DOHH2 (cell line): ENCODE results near the gene PRKCQ.

Source experiments
- H3F3A ChIP-seq: fragments of 200-600 bp; sonication (generic), shearing (Covaris generic); 2 replicates; pipeline ENCODE4 v1.6.0; 2016; ENCODE audit warnings: antibody characterized with exemption, mild to moderate bottlenecking; ENCODE audit not compliant: control insufficient read depth, insufficient read depth
- H3K27ac ChIP-seq: fragments of 200-600 bp; sonication (generic); 2 replicates; pipeline ENCODE4 v1.5.1; 2014; ENCODE audit warnings: low read depth, mild to moderate bottlenecking, low read length, moderate library complexity
- H3K27me3 ChIP-seq: fragments of 200-600 bp; sonication (generic); 2 replicates; pipeline ENCODE4 v1.6.1; 2014; ENCODE audit warnings: mild to moderate bottlenecking, low read length, mixed read lengths; ENCODE audit not compliant: control insufficient read depth
- H3K36me3 ChIP-seq: fragments of 200-600 bp; sonication (generic); 2 replicates; pipeline ENCODE4 v1.6.1; 2014; ENCODE audit warnings: mild to moderate bottlenecking, low read length, moderate library complexity, mixed read lengths; ENCODE audit not compliant: control insufficient read depth
- H3K4me1 ChIP-seq: fragments of 200-600 bp; sonication (generic); 2 replicates; pipeline ENCODE4 v1.6.1; 2014; ENCODE audit warnings: mild to moderate bottlenecking, low read length, mixed read lengths; ENCODE audit not compliant: control insufficient read depth
- H3K4me2 ChIP-seq: fragments of 200-600 bp; sonication (generic); 2 replicates; pipeline ENCODE4 v1.6.0; 2014; ENCODE audit warnings: mild to moderate bottlenecking, low read length, moderate library complexity
- H3K4me3 ChIP-seq: fragments of 200-600 bp; sonication (generic); 2 replicates; pipeline ENCODE4 v1.5.1; 2014; ENCODE audit warnings: mild to moderate bottlenecking, low read length, mixed read lengths
- H3K79me2 ChIP-seq: fragments of 200-600 bp; sonication (generic); 2 replicates; pipeline ENCODE4 v1.6.1; 2014; ENCODE audit warnings: mild to moderate bottlenecking, low read length, mixed read lengths; ENCODE audit not compliant: control insufficient read depth
- H3K9me2 ChIP-seq: fragments of 200-600 bp; sonication (generic); replicated peaks from 2 replicates; pipeline ENCODE4 v1.6.1; 2014; ENCODE audit warnings: mild to moderate bottlenecking, low read length, mixed read lengths; ENCODE audit not compliant: control insufficient read depth
- H3K9me3 ChIP-seq: fragments of 200-600 bp; sonication (generic); 2 replicates; pipeline ENCODE4 v1.6.1; 2014; ENCODE audit warnings: antibody characterized with exemption, low read length, mixed read lengths; ENCODE audit not compliant: control insufficient read depth, insufficient read depth
- H4K20me1 ChIP-seq: fragments of 200-600 bp; sonication (generic); 2 replicates; pipeline ENCODE4 v1.6.0; 2014; ENCODE audit warnings: low read depth, mild to moderate bottlenecking, antibody characterized with exemption, low read length, moderate library complexity; ENCODE audit not compliant: control insufficient read depth, insufficient read depth
- CTCF ChIP-seq: fragments of 200-600 bp; sonication (generic); IDR thresholded peaks from one replicate; pipeline ENCODE4 v1.5.1; 2014; ENCODE audit warnings: antibody characterized with exemption, mild to moderate bottlenecking, low read depth, low read length; ENCODE audit not compliant: poor library complexity, severe bottlenecking
- EZH2phosphoT487 ChIP-seq: fragments of 200-600 bp; sonication (generic); IDR thresholded peaks from 2 replicates; pipeline ENCODE4 v1.6.1; 2017; ENCODE audit warnings: borderline replicate concordance, mild to moderate bottlenecking, antibody characterized with exemption, low read length, moderate library complexity, mixed read lengths

PRKCQ gene

GRCh38 chr10:6384847-6385246 is 195.2 kb downstream of the PRKCQ start:
- H3K27me3 ChIP-seq: no peaks in the 10 kb centered on the region
- peaks cover 21% of the 10 kb centered on the region for H3K9me3 ChIP-seq
- no peak overlapping the region for H3K4me2 ChIP-seq
- no peaks in the 10 kb centered on the region for H3F3A ChIP-seq
- no peak overlapping the region for H3K4me3 ChIP-seq
- H3K79me2 ChIP-seq: no peaks in the 10 kb centered on the region
- no peak overlapping the region for H3K27ac ChIP-seq
- H3K9me2 ChIP-seq: no peaks in the 10 kb centered on the region
- H3K4me1 ChIP-seq: peaks cover 19% of the 10 kb centered on the region
- H4K20me1 ChIP-seq: no peaks in the 10 kb centered on the region
- H3K36me3 ChIP-seq: no peaks in the 10 kb centered on the region
- TF ChIP-seq CTCF (no peak), EZH2phosphoT487 (no peak)

GRCh38 chr10:6384031-6384430 is 196.0 kb downstream of the PRKCQ start:
- H3K27me3 ChIP-seq: no peaks in the 10 kb centered on the region
- no peaks in the 10 kb centered on the region for H4K20me1 ChIP-seq
- no peak for TF ChIP-seq CTCF
- no peak for TF ChIP-seq EZH2phosphoT487
- H3K9me2 ChIP-seq: no peaks in the 10 kb centered on the region
- no peak overlapping the region for H3K4me2 ChIP-seq
- no peaks in the 10 kb centered on the region for H3K36me3 ChIP-seq
- no peaks in the 10 kb centered on the region for H3F3A ChIP-seq
- no peak overlapping the region for H3K27ac ChIP-seq
- H3K4me1 ChIP-seq: peaks cover 11% of the 10 kb centered on the region
- H3K9me3 ChIP-seq: peaks cover 28% of the 10 kb centered on the region
- no peaks in the 10 kb centered on the region for H3K79me2 ChIP-seq
- H3K4me3 ChIP-seq: no peak overlapping the region

GRCh38 chr10:6383096-6383812 is 196.8 kb downstream of the PRKCQ start:
- no peak overlapping the region for H3K27ac ChIP-seq
- H3K4me1 ChIP-seq: peaks cover 8% of the 10 kb centered on the region
- H3K9me2 ChIP-seq: no peaks in the 10 kb centered on the region
- H4K20me1 ChIP-seq: no peaks in the 10 kb centered on the region
- H3K4me2 ChIP-seq: no peak overlapping the region
- H3K36me3 ChIP-seq: no peaks in the 10 kb centered on the region
- no peaks in the 10 kb centered on the region for H3K27me3 ChIP-seq
- TF ChIP-seq CTCF (no peak), EZH2phosphoT487 (no peak)
- no peaks in the 10 kb centered on the region for H3K79me2 ChIP-seq
- peaks cover 33% of the 10 kb centered on the region for H3K9me3 ChIP-seq
- no peak overlapping the region for H3K4me3 ChIP-seq
- H3F3A ChIP-seq: no peaks in the 10 kb centered on the region
